Hematopoietic multipotent progenitor cell treated with erythropoietin and hydrocortisone succinate and interleukin-3 and kit ligand, for 4 days (in vitro differentiated cells): ENCODE measurements around the gene CPNE4.

Source experiments
- DNase-seq: peaks from one replicate; pipeline ENCODE4 v3.0.0-alpha.2; 2015

CPNE4 gene

GRCh38 chr3:131856171-131856570, 178.6 kb downstream of the CPNE4 start:
- DNase-seq = no peak

- DNase-seq = no peak
These were observed 184.6 kb downstream of the CPNE4 start for GRCh38 chr3:131850223-131850622.

GRCh38 chr3:131849616-131850015, 185.2 kb downstream of the CPNE4 start:
- DNase-seq = peak; percentile 3

DNA sequence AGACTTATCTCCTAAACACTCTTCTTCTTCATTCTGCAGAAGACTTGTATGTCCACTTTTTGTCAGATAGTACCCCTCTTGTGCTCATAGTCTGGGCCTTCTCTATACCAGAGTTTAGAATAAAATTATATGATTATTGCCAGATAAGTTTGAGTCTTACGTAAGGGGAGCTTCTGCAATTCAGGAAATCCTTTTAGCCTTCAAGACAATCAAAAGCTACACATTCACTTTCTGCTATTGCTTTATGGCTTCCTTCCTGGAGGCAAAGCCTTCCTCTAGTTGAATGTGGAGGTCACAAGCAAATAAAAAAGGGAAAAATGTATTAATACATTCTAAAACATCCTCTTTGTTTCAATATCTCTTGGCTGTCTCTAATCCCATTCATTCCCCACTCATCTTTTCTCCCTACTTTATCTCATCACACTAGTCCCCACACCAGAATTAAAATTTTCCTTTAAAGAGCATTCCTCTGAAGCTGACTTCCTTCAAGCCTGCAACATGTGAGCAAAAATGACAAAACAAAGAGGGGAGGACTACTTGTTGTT, 186.8 kb downstream of the CPNE4 start:
- peak; percentile 22 for DNase-seq

GRCh38 chr3:131846296-131846924, 188.4 kb downstream of the CPNE4 start:
- no peak for DNase-seq

- DNase-seq = no peak
These were observed 191.6 kb downstream of the CPNE4 start for GRCh38 chr3:131843174-131843573.

GRCh38 chr3:131840156-131840797, 194.5 kb downstream of the CPNE4 start:
- DNase-seq = no peak

DNA sequence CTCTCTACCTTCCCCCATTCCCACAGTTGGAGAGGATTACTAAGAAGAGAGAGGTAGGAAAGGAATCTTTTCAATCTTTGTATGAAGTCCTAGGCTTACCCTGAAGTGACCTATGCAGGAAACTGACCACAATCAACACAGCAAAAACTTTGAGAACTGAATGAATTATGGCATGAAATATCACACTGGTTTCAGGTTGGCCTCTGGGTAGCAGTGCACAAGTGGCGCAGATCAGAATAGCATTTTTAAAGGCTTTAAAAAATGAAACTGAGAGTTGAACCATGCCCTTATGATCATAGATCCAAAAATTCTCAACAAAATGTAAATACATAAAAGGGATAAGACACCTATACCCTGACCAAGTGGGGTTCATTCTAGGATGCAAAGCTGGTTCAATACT, 198.9 kb downstream of the CPNE4 start:
- no peak for DNase-seq

DNA sequence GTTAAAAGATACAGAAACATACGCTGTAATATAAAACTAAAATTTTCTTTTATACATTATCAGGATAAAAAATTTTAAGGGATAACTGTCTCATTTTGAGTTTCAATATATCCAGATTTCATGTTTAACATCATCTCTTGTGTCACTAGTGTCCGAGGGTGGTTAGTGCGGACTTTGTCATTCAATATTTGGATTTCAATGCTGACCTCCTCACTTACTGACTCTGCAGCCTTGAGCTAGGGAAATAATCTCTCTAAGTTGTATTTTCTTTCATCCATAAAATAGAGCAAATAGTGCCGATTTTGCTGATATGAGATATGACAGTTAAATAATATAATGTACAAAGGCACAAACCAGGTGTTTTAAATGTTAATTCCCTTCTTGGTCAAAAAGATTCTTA, 203.2 kb downstream of the CPNE4 start:
- no peak for DNase-seq

DNA sequence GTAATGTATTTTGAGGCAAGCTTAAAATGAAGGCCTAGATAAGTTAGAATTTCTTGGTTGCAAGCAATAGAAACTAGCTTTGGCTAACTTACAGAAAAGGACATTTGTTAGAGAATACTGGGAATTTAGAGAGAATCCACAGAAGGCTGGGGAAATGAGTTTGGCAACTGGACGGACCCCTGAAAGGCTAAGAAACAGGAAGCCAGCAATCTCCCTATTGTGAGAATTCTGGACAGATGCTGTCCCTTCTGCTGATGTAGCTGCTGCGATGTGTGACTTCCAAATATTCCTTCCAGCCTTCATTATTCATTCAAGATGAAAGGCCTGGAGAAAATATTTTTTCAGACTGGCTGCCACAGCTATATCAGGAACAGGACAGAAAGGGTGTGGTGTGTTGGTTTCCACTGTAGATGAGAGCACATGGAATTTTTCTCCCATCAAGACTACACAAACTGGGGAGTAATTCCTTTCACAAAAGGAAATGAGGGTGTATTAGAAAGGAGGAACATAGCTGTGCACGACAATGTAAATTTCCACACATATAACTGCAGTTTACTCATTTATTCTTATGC, 213.5 kb downstream of the CPNE4 start:
- no peak for DNase-seq

GRCh38 chr3:131819381-131820055, 215.3 kb downstream of the CPNE4 start:
- no peak for DNase-seq

- DNase-seq = no peak
These were observed 222.4 kb downstream of the CPNE4 start for GRCh38 chr3:131812433-131812832.

DNA sequence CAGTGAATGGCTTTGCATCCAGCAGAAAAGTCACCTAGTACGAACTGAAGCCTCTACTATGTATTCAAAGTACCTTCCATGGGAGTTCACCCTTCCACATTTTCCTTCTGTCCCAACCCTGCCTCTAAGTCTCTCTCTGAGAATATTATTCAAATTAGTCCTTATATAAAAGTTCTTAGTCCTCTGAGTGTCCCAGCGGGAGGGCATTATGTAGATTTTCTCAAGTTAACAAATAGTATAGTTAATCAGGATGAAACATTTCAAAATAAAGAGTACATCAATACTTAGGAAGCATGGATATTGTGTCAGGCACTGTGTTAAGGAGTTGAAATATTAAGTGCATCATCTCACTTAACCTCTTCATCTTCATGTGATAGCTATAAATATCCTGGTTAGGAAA, 223.3 kb downstream of the CPNE4 start:
- no peak for DNase-seq

- no peak for DNase-seq
These were observed 227.0 kb downstream of the CPNE4 start for GRCh38 chr3:131807822-131808221.

GRCh38 chr3:131806736-131807135, 228.1 kb downstream of the CPNE4 start:
- peak; percentile 21 for DNase-seq

GRCh38 chr3:131804565-131805133, 230.2 kb downstream of the CPNE4 start:
- peak; percentile 89 for DNase-seq

- peak; percentile 34 for DNase-seq
These were observed 231.7 kb downstream of the CPNE4 start for GRCh38 chr3:131803113-131803512.

DNA sequence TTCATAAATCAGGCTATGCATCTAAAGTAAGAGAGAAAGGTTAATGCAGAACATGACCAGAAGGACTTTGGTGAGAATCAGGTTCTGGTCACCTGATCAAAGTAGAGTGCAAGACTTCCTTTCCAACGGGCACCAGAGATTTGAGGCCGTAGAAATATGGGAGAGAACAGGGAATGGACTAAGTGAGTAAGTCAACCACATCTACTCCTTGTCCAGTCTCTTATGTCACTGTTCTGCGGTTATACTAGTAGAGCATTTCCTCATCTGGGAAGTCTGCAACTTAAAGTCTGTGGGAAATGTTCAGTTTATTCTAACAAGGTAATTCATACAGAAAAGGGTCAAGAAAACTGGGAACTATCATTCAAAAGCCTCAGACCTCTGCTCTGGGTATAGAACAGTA, 232.8 kb downstream of the CPNE4 start:
- no peak for DNase-seq

DNA sequence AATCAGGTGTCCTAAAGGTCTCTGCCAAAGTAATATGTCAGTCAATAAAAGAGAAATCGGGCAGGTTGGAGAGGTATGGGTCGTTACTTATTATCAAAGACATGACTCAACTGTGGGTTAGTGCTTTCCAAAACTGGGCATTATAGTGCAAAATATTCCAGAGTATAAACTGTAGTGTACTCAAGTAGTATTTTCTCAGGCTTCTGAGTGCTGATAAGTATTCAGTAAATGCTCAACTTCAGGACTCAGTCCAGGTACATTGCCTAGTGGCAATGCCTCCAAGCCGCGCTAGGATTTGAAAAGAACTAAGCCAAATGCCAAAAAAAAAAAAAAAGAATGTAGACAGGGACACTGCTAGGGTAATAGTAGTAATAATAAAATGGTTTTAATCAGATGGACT, 233.2 kb downstream of the CPNE4 start:
- no peak for DNase-seq

DNA sequence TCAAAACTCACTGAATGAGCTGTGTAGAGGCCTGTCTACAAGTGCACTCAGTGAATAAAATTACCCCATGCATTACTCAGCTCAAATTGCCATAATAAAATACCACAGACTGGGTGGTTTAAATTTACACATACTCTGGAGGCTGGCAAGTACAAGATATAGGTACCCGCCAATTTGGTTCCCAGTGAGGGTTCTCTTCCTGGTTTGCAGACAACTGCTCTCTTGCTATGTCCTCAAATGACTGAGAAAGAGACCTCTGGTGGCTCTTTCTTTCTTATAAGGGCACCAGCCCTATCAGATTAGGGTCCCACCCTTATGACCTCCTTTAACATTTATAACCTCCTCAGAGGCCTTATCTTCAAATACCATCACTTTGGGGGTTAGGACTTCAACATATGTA, 237.0 kb downstream of the CPNE4 start:
- peak; percentile 78 for DNase-seq

GRCh38 chr3:131796558-131797198, 238.1 kb downstream of the CPNE4 start:
- peak; percentile 62 for DNase-seq

DNA sequence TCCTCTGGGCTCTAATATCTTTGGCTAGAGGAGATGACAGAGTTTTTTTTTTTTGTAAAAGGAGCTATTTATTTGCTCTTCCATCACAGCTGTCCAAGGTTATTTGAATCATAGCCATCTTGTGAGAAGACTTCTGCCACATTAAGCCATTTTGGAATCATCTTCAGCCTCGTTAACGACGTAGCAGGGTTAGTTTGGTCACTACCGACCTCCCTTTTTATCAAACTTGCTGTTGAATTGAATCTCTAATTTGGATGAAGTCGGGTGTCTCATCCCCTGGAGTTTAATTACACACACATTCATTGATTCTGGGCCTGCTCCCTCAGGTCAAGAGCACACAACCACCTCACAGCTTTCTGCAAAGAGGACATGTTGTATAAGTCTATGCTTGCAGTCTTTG, 238.7 kb downstream of the CPNE4 start:
- no peak for DNase-seq
